Measurements from ENCODE around the gene WDR45B. TPM values are rescaled to one million over a fixed set of nuclear protein-coding genes. Genes with fewer than 3 reads are reported as not detected.

WDR45B gene
- total RNA-seq, 1 donor from 2014 or later = 75.8 TPM

DNA sequence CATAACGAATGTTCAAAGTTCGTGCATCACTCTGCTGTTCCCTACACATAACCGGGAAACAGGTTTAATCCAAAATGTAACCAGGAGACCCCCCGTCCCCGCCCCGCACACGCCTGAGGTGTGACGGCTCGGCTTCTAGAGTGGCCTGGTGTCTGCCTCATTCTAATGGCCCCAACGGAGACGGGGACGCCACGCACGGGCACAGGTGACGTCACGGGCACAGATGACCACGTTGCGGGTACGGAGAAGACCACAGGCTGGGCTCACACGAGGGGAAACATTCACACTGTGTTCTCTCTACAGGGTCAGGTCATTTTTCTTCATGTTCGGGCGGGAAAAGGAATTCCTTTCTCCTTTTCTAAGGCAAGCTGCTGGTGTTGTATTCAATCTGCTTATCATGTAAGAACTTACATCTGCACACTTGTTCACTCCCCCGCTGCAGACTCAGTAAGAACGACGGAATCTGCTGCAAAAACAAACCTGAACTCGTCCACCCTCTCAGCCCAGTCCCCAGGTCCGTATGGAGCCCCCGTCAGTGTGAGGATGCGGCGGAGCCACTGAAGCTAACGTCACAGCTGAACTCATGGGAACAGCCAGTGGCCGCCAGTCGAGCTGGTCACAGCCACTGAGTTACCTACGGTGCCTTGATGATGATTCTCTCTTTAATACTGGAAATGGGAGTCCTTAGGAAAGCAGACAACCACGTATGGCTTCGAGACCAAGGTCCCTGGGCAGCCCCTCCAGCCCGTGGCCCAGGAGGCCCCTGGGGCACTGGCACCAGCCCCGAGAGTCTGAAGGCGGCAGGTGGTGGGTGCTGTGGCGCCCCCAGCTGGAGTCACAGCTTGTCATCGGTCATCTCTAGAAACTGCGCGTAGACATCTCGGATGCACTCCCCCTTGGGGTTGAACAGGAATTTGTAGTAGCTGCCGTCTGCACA is 32.9 kb downstream of the WDR45B start:
- H3K27ac Mint-ChIP-seq = no peak overlapping the region

GRCh38 chr17:82614095-82614631 is 34.1 kb downstream of the WDR45B start:
- no peak overlapping the region for H3K4me3 Mint-ChIP-seq (ENCODE audit: low read depth)
- H3K36me3 Mint-ChIP-seq (ENCODE audit: insufficient read depth) = peaks cover 38% of the 10 kb centered on the region
- no peak overlapping the region for H3K27ac Mint-ChIP-seq
- DNase-seq (ENCODE audit: low spot score, unreplicated experiment) = no peak
- H3K4me1 Mint-ChIP-seq (ENCODE audit: low read depth) = no peaks in the 10 kb centered on the region
- no peak for TF ChIP-seq CTCF (IDR thresholded peaks at IDR 0.05; ENCODE audit: unreplicated experiment)
- no peaks in the 10 kb centered on the region for H3K27me3 Mint-ChIP-seq
- H3K9me3 Mint-ChIP-seq (ENCODE audit: low read depth) = no peaks in the 10 kb centered on the region

More for the DNA sequence above, 32.9 kb downstream of the WDR45B start:
- no peak for DNase-seq (ENCODE audit: low spot score, unreplicated experiment)
- H3K36me3 Mint-ChIP-seq (ENCODE audit: insufficient read depth) = peaks cover 34% of the 10 kb centered on the region
- no peaks in the 10 kb centered on the region for H3K4me1 Mint-ChIP-seq (ENCODE audit: low read depth)
- H3K4me3 Mint-ChIP-seq (ENCODE audit: low read depth) = no peak overlapping the region
- no peaks in the 10 kb centered on the region for H3K9me3 Mint-ChIP-seq (ENCODE audit: low read depth)
- H3K27me3 Mint-ChIP-seq = no peaks in the 10 kb centered on the region
- peak; percentile 21 for TF ChIP-seq CTCF (IDR thresholded peaks at IDR 0.05; ENCODE audit: unreplicated experiment)

DNA sequence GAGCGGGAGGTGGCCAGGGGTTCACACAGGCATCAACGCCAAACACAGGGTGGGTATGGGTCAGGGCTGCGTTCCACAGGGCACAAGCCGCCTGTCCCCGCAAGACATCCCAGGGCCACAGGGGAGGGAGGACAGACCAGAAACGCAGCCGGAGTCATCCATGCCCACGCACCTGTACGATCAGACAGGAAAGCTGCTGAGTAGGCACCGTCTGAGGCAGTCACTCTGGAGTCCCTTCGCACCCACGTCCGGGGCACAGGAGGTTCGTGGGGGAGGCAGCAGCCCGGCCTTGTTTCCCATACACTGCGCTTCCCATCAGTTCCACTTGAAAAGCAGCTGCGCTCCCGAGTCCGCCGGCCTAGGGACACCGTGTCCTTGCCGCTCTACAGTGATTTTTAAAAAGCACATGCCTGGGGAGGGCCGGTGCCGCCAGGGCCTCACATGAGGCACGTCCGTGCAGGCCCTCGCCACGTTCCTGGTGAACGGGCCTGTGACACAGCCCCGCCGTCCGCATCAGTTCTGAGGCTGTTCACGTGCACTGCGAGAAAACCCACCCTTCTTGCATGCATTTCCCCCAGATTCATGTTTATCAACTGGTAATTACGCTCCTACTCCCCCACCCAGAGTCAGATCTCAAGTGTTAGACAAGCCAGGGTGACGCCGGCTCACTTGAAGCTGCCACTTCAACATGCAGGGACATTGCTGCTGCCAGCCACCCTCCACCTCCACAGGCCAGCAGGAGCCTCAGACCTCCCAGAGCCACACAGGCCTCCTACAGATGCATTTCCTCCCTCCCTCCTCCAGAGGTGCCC is 34.8 kb downstream of the WDR45B start:
- H3K27me3 Mint-ChIP-seq = no peaks in the 10 kb centered on the region
- no peaks in the 10 kb centered on the region for H3K4me1 Mint-ChIP-seq (ENCODE audit: low read depth)
- H3K27ac Mint-ChIP-seq = peak overlapping the region; percentile 41
- H3K9me3 Mint-ChIP-seq (ENCODE audit: low read depth) = no peaks in the 10 kb centered on the region
- TF ChIP-seq CTCF (IDR thresholded peaks at IDR 0.05; ENCODE audit: unreplicated experiment) = no peak
- peaks cover 35% of the 10 kb centered on the region for H3K36me3 Mint-ChIP-seq (ENCODE audit: insufficient read depth)
- no peak overlapping the region for H3K4me3 Mint-ChIP-seq (ENCODE audit: low read depth)
- no peak for DNase-seq (ENCODE audit: low spot score, unreplicated experiment)

- no peaks in the 10 kb centered on the region for H3K27me3 Mint-ChIP-seq
- H3K4me3 Mint-ChIP-seq (ENCODE audit: low read depth) = no peak overlapping the region
- H3K4me1 Mint-ChIP-seq (ENCODE audit: low read depth) = no peaks in the 10 kb centered on the region
- H3K27ac Mint-ChIP-seq = peak overlapping the region; percentile 29
- no peaks in the 10 kb centered on the region for H3K9me3 Mint-ChIP-seq (ENCODE audit: low read depth)
- H3K36me3 Mint-ChIP-seq (ENCODE audit: insufficient read depth) = peaks cover 38% of the 10 kb centered on the region
- no peak for TF ChIP-seq CTCF (IDR thresholded peaks at IDR 0.05; ENCODE audit: unreplicated experiment)
- DNase-seq (ENCODE audit: low spot score, unreplicated experiment) = no peak
These were observed 36.8 kb downstream of the WDR45B start for GRCh38 chr17:82611140-82612058.
